ENCODE results near the gene ACVR1. TPM values are rescaled to one million over a fixed set of nuclear protein-coding genes. Genes with fewer than 3 reads are reported as not detected.

ACVR1 gene
- total RNA-seq (2022; extraction: Qiagen RNA extraction), result 19.4 to 22.6 TPM (median 19.6 TPM) in 5 replicates

GRCh38 chr2:157876066-157876785 lies at the start of gene ACVR1:
TSS of gene ACVR1 (minus strand) at chr2:157876330. CDS start at chr2:157799493, 76,837 bp downstream.

Other genes starting within 250 kb of the ACVR1 start
- 0.02 to 0.06 TPM (median 0.04 TPM) in 4 of 5 replicates, not detected in the other for gene ACVR1C, start 247.5 kb downstream of the ACVR1 start, total RNA-seq (2022; extraction: Qiagen RNA extraction)
- gene UPP2, start 225.5 kb upstream of the ACVR1 start, total RNA-seq (2022; extraction: Qiagen RNA extraction), result not detected in 5 replicates

Data from A549 treated with AZD2906 at 1 μM for 4 hours (cell line).